Trophoblast cell (in vitro differentiated cells and primary cell): ENCODE data around the gene ZFHX3.

Experiments used
- DNase-seq, 2 donors: peaks; one replicate each; pipeline ENCODE4 v3.0.0-alpha.2; 2016
- H2AFZ ChIP-seq: 2 replicates; pipeline ENCODE4 v1.6.1; 2013; ENCODE audit warnings: low read length, moderate library complexity, mild to moderate bottlenecking; ENCODE audit not compliant: insufficient read depth, poor library complexity
- H2AK5ac ChIP-seq: 2 replicates; pipeline ENCODE4 v1.6.1; 2013; ENCODE audit warnings: mild to moderate bottlenecking, low read length
- H2BK120ac ChIP-seq: 2 replicates; pipeline ENCODE4 v1.6.1; 2013; ENCODE audit warnings: low read length, mild to moderate bottlenecking, moderate library complexity; ENCODE audit not compliant: insufficient read depth, poor library complexity
- H2BK12ac ChIP-seq: 2 replicates; pipeline ENCODE4 v1.6.1; 2013; ENCODE audit warnings: mild to moderate bottlenecking, low read length, moderate library complexity
- H2BK5ac ChIP-seq: 2 replicates; pipeline ENCODE4 v1.6.1; 2013; ENCODE audit warnings: low read length, low read depth, moderate library complexity, mild to moderate bottlenecking; ENCODE audit not compliant: poor library complexity
- H3K14ac ChIP-seq: 2 replicates; pipeline ENCODE4 v1.6.1; 2013; ENCODE audit warnings: mild to moderate bottlenecking, low read length
- H3K18ac ChIP-seq: 2 replicates; pipeline ENCODE4 v1.6.1; 2013; ENCODE audit warnings: mild to moderate bottlenecking, low read length
- H3K23ac ChIP-seq: 2 replicates; pipeline ENCODE4 v1.6.1; 2013; ENCODE audit warnings: low read length
- H3K27ac ChIP-seq: 2 replicates; pipeline ENCODE4 v1.5.1; 2013; ENCODE audit warnings: low read depth, mild to moderate bottlenecking, inconsistent platforms, low read length, moderate library complexity
- H3K27me3 ChIP-seq: 2 replicates; pipeline ENCODE4 v1.6.1; 2013; ENCODE audit warnings: inconsistent platforms, mild to moderate bottlenecking, low read length, moderate library complexity; ENCODE audit not compliant: insufficient read depth
- H3K36me3 ChIP-seq, 2 experiments: 1 replicate in 1 of 2; 2 replicates in 1 of 2; pipeline ENCODE4 v1.6.1; 2013; ENCODE audit warnings: low read length in 2 of 2, mild to moderate bottlenecking in 2 of 2, moderate library complexity in 1 of 2; ENCODE audit not compliant: insufficient read depth in 2 of 2, control insufficient read depth in 1 of 2
- H3K4ac ChIP-seq: 2 replicates; pipeline ENCODE4 v1.6.1; 2013; ENCODE audit warnings: low read depth, mild to moderate bottlenecking, low read length, moderate library complexity
- H3K4me1 ChIP-seq, 2 experiments: 1 replicate in 1 of 2; 2 replicates in 1 of 2; pipeline ENCODE4 v1.6.1; 2013; ENCODE audit warnings: low read length in 2 of 2, mild to moderate bottlenecking in 2 of 2, moderate library complexity in 1 of 2; ENCODE audit not compliant: insufficient read depth in 2 of 2, control insufficient read depth in 1 of 2
- H3K4me2 ChIP-seq: 2 replicates; pipeline ENCODE4 v1.6.1; 2013; ENCODE audit warnings: inconsistent platforms, mild to moderate bottlenecking, low read length, moderate library complexity
- H3K4me3 ChIP-seq: 2 replicates; pipeline ENCODE4 v1.5.1; 2013; ENCODE audit warnings: mild to moderate bottlenecking, low read depth, low read length, inconsistent platforms
- H3K79me1 ChIP-seq: one replicate; pipeline ENCODE4 v1.6.1; 2013; ENCODE audit warnings: low read length
- H3K79me2 ChIP-seq: 2 replicates; pipeline ENCODE4 v1.6.1; 2013; ENCODE audit warnings: low read length, mild to moderate bottlenecking; ENCODE audit not compliant: control insufficient read depth, insufficient read depth, poor library complexity
- H3K9ac ChIP-seq: 2 replicates; pipeline ENCODE4 v1.6.1; 2013; ENCODE audit warnings: mild to moderate bottlenecking, low read length
- H3K9me3 ChIP-seq: 2 replicates; pipeline ENCODE4 v1.6.1; 2013; ENCODE audit warnings: low read depth, mild to moderate bottlenecking, control low read depth, inconsistent platforms, low read length; ENCODE audit not compliant: insufficient read depth
- H4K12ac ChIP-seq: 2 replicates; pipeline ENCODE4 v1.6.1; 2013; ENCODE audit warnings: low read depth, mild to moderate bottlenecking, low read length, moderate library complexity
- H4K8ac ChIP-seq: 2 replicates; pipeline ENCODE4 v1.6.1; 2013; ENCODE audit warnings: low read depth, mild to moderate bottlenecking, low read length, moderate library complexity
- H4K91ac ChIP-seq: one replicate; pipeline ENCODE4 v1.6.1; 2013; ENCODE audit warnings: low read depth, mild to moderate bottlenecking, low read length, moderate library complexity
- WGBS: extraction: QIAGEN DNeasy Blood & Tissue Kit; methylation state at CpG from one replicate; pipeline ENCODE4 v1.1.7; 2013; ENCODE audit warnings: missing lambda C conversion rate; ENCODE audit not compliant: insufficient read length, insufficient coverage; ENCODE audit errors: extremely low coverage; 5-methylcytosine and 5-hydroxymethylcytosine counted together

Gene ZFHX3

GRCh38 chr16:72963533-72964315, 84.2 kb downstream of the ZFHX3 start:
- no peak overlapping the region for H4K8ac ChIP-seq
- peaks cover 13 to 21% of the 10 kb centered on the region in 2 experiments for H3K36me3 ChIP-seq
- H3K4me2 ChIP-seq, result no peak overlapping the region
- H2AFZ ChIP-seq, result no peak overlapping the region
- H3K79me2 ChIP-seq, result peaks cover 11% of the 10 kb centered on the region
- H3K9me3 ChIP-seq, result no peaks in the 10 kb centered on the region
- no peak overlapping the region for H3K14ac ChIP-seq
- no peaks in the 10 kb centered on the region for H3K27me3 ChIP-seq
- H4K12ac ChIP-seq, result no peak overlapping the region
- no peak overlapping the region for H2AK5ac ChIP-seq
- H3K18ac ChIP-seq, result no peak overlapping the region
- peak overlapping the region; percentile 82 for H3K4ac ChIP-seq
- H3K23ac ChIP-seq, result no peak overlapping the region
- H4K91ac ChIP-seq, result no peak overlapping the region
- H3K4me1 ChIP-seq, result peaks cover 12 to 13% of the 10 kb centered on the region in 2 experiments
- H2BK5ac ChIP-seq, result no peak overlapping the region
- no peaks in the 10 kb centered on the region for H3K79me1 ChIP-seq
- no peak overlapping the region for H3K4me3 ChIP-seq
- no peak overlapping the region for H2BK120ac ChIP-seq
- DNase-seq, result peak; percentile 76 to 81
- WGBS, result no CpG with 5 or more reads among the region's 10 CpGs
- no peak overlapping the region for H2BK12ac ChIP-seq
- no peak overlapping the region for H3K9ac ChIP-seq
- no peak overlapping the region for H3K27ac ChIP-seq

DNA sequence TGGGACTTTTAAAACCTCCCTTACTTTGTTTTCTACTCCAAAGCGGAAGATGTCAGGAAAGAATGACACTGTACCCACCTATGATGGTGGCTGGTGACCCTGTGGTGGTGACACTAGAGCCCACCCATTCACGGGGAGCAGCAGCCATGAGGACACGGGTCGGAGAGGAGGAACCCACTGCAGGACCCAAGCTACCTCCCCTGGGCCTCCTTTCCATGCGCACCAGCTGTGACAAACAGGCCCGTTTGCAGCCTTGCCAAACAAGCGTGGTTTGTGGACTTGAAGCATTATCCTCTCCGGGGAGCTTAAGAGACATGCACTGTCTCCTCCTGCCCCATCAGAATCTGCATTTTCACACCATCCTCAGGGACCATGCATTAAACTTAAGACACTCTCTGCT, 85.6 kb downstream of the ZFHX3 start:
- Histone ChIP-seq H2BK12ac (no peak overlapping the region), H4K8ac (no peak overlapping the region), H3K79me2 (peaks cover 11% of the 10 kb centered on the region), H4K12ac (no peak overlapping the region), H2AFZ (no peak overlapping the region), H3K36me3 (peaks cover 26 to 32% of the 10 kb centered on the region in 2 experiments), H3K23ac (no peak overlapping the region), H3K79me1 (no peaks in the 10 kb centered on the region), H3K27me3 (no peaks in the 10 kb centered on the region), H3K9me3 (no peaks in the 10 kb centered on the region), H2BK120ac (no peak overlapping the region), H4K91ac (no peak overlapping the region), H3K4ac (no peak overlapping the region), H3K14ac (no peak overlapping the region), H3K4me1 (peaks cover 12 to 13% of the 10 kb centered on the region in 2 experiments), H3K4me3 (no peak overlapping the region), H2BK5ac (no peak overlapping the region), H2AK5ac (no peak overlapping the region), H3K9ac (no peak overlapping the region), H3K27ac (no peak overlapping the region), H3K4me2 (no peak overlapping the region), H3K18ac (no peak overlapping the region)
- no peak for DNase-seq
- no CpG with 5 or more reads among the region's 8 CpGs for WGBS

GRCh38 chr16:72961863-72962262, 86.1 kb downstream of the ZFHX3 start:
- Histone ChIP-seq H4K91ac (no peak overlapping the region), H2AK5ac (no peak overlapping the region), H2BK120ac (no peak overlapping the region), H3K4me3 (no peak overlapping the region), H2AFZ (no peak overlapping the region), H3K4me2 (no peak overlapping the region), H3K36me3 (peaks cover 26 to 35% of the 10 kb centered on the region in 2 experiments), H3K14ac (no peak overlapping the region), H4K12ac (no peak overlapping the region), H3K4me1 (peaks cover 12 to 13% of the 10 kb centered on the region in 2 experiments), H3K23ac (no peak overlapping the region), H4K8ac (no peak overlapping the region), H2BK12ac (no peak overlapping the region), H3K18ac (no peak overlapping the region), H3K27ac (no peak overlapping the region), H3K9me3 (no peaks in the 10 kb centered on the region), H2BK5ac (no peak overlapping the region), H3K27me3 (no peaks in the 10 kb centered on the region), H3K79me1 (no peaks in the 10 kb centered on the region), H3K4ac (peak overlapping the region; percentile 21), H3K9ac (no peak overlapping the region), H3K79me2 (peaks cover 11% of the 10 kb centered on the region)
- no peak for DNase-seq
- WGBS, result no CpG with 5 or more reads among the region's 9 CpGs

- peaks cover 8 to 12% of the 10 kb centered on the region in 2 experiments for H3K4me1 ChIP-seq
- no peaks in the 10 kb centered on the region for H3K27me3 ChIP-seq
- H3K9ac ChIP-seq, result no peak overlapping the region
- H2BK12ac ChIP-seq, result no peak overlapping the region
- H3K79me2 ChIP-seq, result peaks cover 9% of the 10 kb centered on the region
- H3K4me2 ChIP-seq, result no peak overlapping the region
- no peak overlapping the region for H4K12ac ChIP-seq
- no peak overlapping the region for H2BK5ac ChIP-seq
- H4K91ac ChIP-seq, result no peak overlapping the region
- H3K14ac ChIP-seq, result no peak overlapping the region
- H3K79me1 ChIP-seq, result no peaks in the 10 kb centered on the region
- peak; percentile 96 to 98 for DNase-seq
- no peak overlapping the region for H3K23ac ChIP-seq
- H4K8ac ChIP-seq, result no peak overlapping the region
- no peaks in the 10 kb centered on the region for H3K9me3 ChIP-seq
- H3K36me3 ChIP-seq, result peaks cover 26 to 32% of the 10 kb centered on the region in 2 experiments
- H2BK120ac ChIP-seq, result no peak overlapping the region
- no peak overlapping the region for H3K18ac ChIP-seq
- no CpG with 5 or more reads among the region's 20 CpGs for WGBS
- H3K27ac ChIP-seq, result no peak overlapping the region
- no peak overlapping the region for H2AFZ ChIP-seq
- no peak overlapping the region for H3K4me3 ChIP-seq
- no peak overlapping the region for H3K4ac ChIP-seq
- H2AK5ac ChIP-seq, result no peak overlapping the region
These were observed 86.7 kb downstream of the ZFHX3 start for GRCh38 chr16:72961115-72961832.
